ENCODE results near the gene BRMS1.
A peak's percentile ranks its signal among the peaks of the same experiment; 100 is the strongest.

Gene BRMS1

GRCh38 chr11:66299186-66299585, 45.7 kb downstream of the BRMS1 start:
- H3K36me3 ChIP-seq (ENCODE audit: control insufficient read depth, low read depth, low read length), result no peaks in the 10 kb centered on the region
- no peaks in the 10 kb centered on the region for H3K9me3 ChIP-seq (ENCODE audit: control insufficient read depth, low read depth, low read length)
- no peaks in the 10 kb centered on the region for H3K27me3 ChIP-seq (ENCODE audit: control insufficient read depth, insufficient read depth, low read length)
- peaks cover 2% of the 10 kb centered on the region for H3K4me1 ChIP-seq (ENCODE audit: control insufficient read depth, low read depth, low read length)
- H3K9ac ChIP-seq (ENCODE audit: low read length), result no peak overlapping the region
- no peak overlapping the region for H3K27ac ChIP-seq (ENCODE audit: low read length)
- no peak overlapping the region for H3K4me3 ChIP-seq (ENCODE audit: low read length)

DNA sequence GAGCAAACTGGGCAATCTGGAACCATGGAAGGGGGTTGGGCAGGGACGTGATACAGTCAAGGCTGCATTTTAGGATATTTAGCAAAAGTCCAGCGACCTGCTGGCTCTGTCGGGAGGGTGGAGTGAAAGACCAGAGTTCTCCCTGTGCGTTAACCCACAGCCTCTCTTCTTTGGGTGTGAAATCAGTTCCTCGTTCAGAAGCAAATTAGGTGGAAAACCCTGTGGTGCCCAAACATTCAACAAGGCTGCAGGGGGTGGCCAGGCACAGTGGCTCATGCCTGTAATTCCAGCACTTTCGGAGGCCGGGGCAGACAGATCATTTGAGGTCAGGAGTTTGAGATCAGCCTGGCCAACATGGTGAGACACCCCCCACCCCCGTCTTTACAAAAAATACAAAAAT, 47.3 kb downstream of the BRMS1 start:
- no peak overlapping the region for H3K9ac ChIP-seq (ENCODE audit: low read length)
- peaks cover 2% of the 10 kb centered on the region for H3K4me1 ChIP-seq (ENCODE audit: control insufficient read depth, low read depth, low read length)
- peaks cover 8% of the 10 kb centered on the region for H3K27me3 ChIP-seq (ENCODE audit: control insufficient read depth, insufficient read depth, low read length)
- no peaks in the 10 kb centered on the region for H3K36me3 ChIP-seq (ENCODE audit: control insufficient read depth, low read depth, low read length)
- H3K4me3 ChIP-seq (ENCODE audit: low read length), result no peak overlapping the region
- no peaks in the 10 kb centered on the region for H3K9me3 ChIP-seq (ENCODE audit: control insufficient read depth, low read depth, low read length)
- no peak overlapping the region for H3K27ac ChIP-seq (ENCODE audit: low read length)

DNA sequence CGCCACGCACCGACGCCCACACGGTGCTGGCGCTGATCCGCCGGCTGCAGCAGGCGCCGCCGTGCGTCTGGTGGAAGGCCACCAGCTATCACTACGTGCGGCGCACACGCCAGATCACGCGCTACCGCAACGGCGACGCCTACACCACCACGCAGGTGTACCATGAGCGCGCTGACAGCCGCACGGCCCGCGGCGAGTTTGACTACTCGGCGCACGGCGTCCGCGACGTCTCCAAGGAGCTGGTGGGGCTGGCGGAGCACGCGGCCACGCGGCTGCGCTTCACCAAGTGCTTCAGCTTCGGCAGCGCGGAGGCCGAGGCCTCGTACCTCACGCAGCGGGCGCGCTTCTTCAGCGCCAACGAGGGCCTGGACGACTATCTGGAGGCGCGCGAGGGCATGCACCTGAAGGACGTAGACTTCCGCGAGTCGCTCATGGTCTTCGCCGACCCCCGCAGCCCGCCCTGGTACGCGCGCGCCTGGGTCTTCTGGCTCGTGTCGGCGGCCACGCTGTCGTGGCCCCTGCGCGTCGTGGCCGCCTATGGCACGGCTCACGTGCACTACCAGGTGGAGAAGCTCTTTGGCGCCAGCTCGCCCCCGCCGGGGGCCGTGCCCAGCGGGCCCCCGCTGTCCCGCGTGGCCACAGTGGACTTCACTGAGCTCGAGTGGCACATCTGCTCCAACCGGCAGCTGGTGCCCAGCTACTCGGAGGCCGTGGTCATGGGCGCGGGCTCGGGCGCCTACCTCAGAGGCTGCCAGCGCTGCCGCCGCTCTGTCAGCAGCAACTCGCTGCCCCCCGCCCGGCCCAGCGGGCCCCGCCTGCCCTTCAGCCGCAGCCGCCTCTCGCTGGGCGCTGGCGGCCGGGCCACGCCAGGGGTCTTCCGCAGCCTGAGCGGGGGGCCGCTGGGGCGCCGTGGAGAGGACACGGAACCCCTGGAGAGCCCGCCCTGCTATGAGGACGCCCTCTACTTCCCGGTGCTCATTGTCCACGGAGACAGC, 50.0 kb downstream of the BRMS1 start:
- no peaks in the 10 kb centered on the region for H3K36me3 ChIP-seq (ENCODE audit: control insufficient read depth, low read depth, low read length)
- H3K4me1 ChIP-seq (ENCODE audit: control insufficient read depth, low read depth, low read length), result peaks cover 6% of the 10 kb centered on the region
- H3K9ac ChIP-seq (ENCODE audit: low read length), result no peak overlapping the region
- H3K4me3 ChIP-seq (ENCODE audit: low read length), result no peak overlapping the region
- no peak overlapping the region for H3K27ac ChIP-seq (ENCODE audit: low read length)
- H3K9me3 ChIP-seq (ENCODE audit: control insufficient read depth, low read depth, low read length), result no peaks in the 10 kb centered on the region
- peaks cover 32% of the 10 kb centered on the region for H3K27me3 ChIP-seq (ENCODE audit: control insufficient read depth, insufficient read depth, low read length)

- Histone ChIP-seq H3K4me1 (ENCODE audit: control insufficient read depth, low read depth, low read length) (peaks cover 9% of the 10 kb centered on the region), H3K4me3 (ENCODE audit: low read length) (no peak overlapping the region), H3K9ac (ENCODE audit: low read length) (no peak overlapping the region), H3K27ac (ENCODE audit: low read length) (no peak overlapping the region), H3K36me3 (ENCODE audit: control insufficient read depth, low read depth, low read length) (no peaks in the 10 kb centered on the region), H3K27me3 (ENCODE audit: control insufficient read depth, insufficient read depth, low read length) (peaks cover 34% of the 10 kb centered on the region), H3K9me3 (ENCODE audit: control insufficient read depth, low read depth, low read length) (no peaks in the 10 kb centered on the region)
Measured at GRCh38 chr11:66293777-66294625, 50.9 kb downstream of the BRMS1 start.

DNA sequence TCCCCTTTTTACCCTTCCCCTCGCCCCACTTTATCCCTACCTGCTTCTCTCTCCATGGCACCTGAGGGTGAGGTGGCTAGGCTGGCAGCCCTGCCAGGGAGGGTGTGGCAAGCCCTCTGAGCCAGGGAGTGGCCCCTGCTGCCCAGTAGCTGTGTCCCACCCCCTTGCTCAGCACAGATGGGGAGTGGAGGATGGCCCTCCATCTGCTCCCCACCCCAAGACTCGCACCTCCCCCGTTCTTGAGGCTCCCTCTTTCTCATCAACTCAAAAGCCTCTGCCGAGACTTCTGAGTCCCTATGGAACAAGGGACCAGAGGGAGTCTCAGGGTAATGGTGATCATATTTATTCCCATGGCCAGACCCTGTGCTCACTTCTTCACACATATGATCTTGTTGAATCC, 51.6 kb downstream of the BRMS1 start:
- no peak overlapping the region for H3K27ac ChIP-seq (ENCODE audit: low read length)
- H3K36me3 ChIP-seq (ENCODE audit: control insufficient read depth, low read depth, low read length), result no peaks in the 10 kb centered on the region
- no peak overlapping the region for H3K9ac ChIP-seq (ENCODE audit: low read length)
- H3K4me1 ChIP-seq (ENCODE audit: control insufficient read depth, low read depth, low read length), result peaks cover 9% of the 10 kb centered on the region
- no peaks in the 10 kb centered on the region for H3K9me3 ChIP-seq (ENCODE audit: control insufficient read depth, low read depth, low read length)
- H3K4me3 ChIP-seq (ENCODE audit: low read length), result no peak overlapping the region
- peaks cover 34% of the 10 kb centered on the region for H3K27me3 ChIP-seq (ENCODE audit: control insufficient read depth, insufficient read depth, low read length)

GRCh38 chr11:66292543-66293332, 52.2 kb downstream of the BRMS1 start:
- Histone ChIP-seq H3K27ac (ENCODE audit: low read length) (no peak overlapping the region), H3K27me3 (ENCODE audit: control insufficient read depth, insufficient read depth, low read length) (peaks cover 34% of the 10 kb centered on the region), H3K4me1 (ENCODE audit: control insufficient read depth, low read depth, low read length) (peaks cover 9% of the 10 kb centered on the region), H3K9ac (ENCODE audit: low read length) (no peak overlapping the region), H3K9me3 (ENCODE audit: control insufficient read depth, low read depth, low read length) (no peaks in the 10 kb centered on the region), H3K4me3 (ENCODE audit: low read length) (peak overlapping the region; percentile 44), H3K36me3 (ENCODE audit: control insufficient read depth, low read depth, low read length) (no peaks in the 10 kb centered on the region)

- Histone ChIP-seq H3K9me3 (ENCODE audit: control insufficient read depth, low read depth, low read length) (no peaks in the 10 kb centered on the region), H3K27ac (ENCODE audit: low read length) (no peak within 1 kb of the TSS), H3K27me3 (ENCODE audit: control insufficient read depth, insufficient read depth, low read length) (peaks cover 34% of the 10 kb centered on the region), H3K36me3 (ENCODE audit: control insufficient read depth, low read depth, low read length) (no peaks in the 10 kb centered on the region), H3K4me1 (ENCODE audit: control insufficient read depth, low read depth, low read length) (peaks cover 7% of the 10 kb centered on the region), H3K4me3 (ENCODE audit: low read length) (peak within 1 kb of the TSS; percentile 44), H3K9ac (ENCODE audit: low read length) (no peak within 1 kb of the TSS)
Measured at GRCh38 chr11:66291706-66292542, 53.0 kb downstream of the BRMS1 start, which contains the start of gene TMEM151A. Gene TMEM151A (plus strand): TSS chr11:66291894. CDS start chr11:66292014, 120 bp downstream.

- no peaks in the 10 kb centered on the region for H3K9me3 ChIP-seq (ENCODE audit: control insufficient read depth, low read depth, low read length)
- peaks cover 34% of the 10 kb centered on the region for H3K27me3 ChIP-seq (ENCODE audit: control insufficient read depth, insufficient read depth, low read length)
- H3K9ac ChIP-seq (ENCODE audit: low read length), result no peak overlapping the region
- H3K27ac ChIP-seq (ENCODE audit: low read length), result no peak overlapping the region
- no peaks in the 10 kb centered on the region for H3K36me3 ChIP-seq (ENCODE audit: control insufficient read depth, low read depth, low read length)
- H3K4me1 ChIP-seq (ENCODE audit: control insufficient read depth, low read depth, low read length), result peaks cover 7% of the 10 kb centered on the region
- peak overlapping the region; percentile 24 for H3K4me3 ChIP-seq (ENCODE audit: low read length)
Measured at GRCh38 chr11:66291303-66291705, 53.6 kb downstream of the BRMS1 start.

DNA sequence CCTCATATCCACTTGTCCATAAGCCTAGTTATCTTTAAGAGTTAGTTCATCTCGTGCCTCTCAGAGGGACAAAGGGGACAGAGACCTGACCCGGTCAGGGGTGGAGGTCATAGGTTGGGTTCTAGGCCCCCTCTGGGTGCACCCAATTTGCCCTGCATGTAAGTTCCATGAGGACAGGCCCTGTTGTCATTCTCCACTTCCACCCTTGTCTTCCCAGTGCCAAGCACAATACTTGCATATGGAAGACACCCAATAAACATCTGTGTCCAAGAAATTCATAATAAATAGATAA, 54.6 kb downstream of the BRMS1 start:
- peaks cover 34% of the 10 kb centered on the region for H3K27me3 ChIP-seq (ENCODE audit: control insufficient read depth, insufficient read depth, low read length)

GRCh38 chr11:66289548-66290329, 55.2 kb downstream of the BRMS1 start:
- H3K4me3 ChIP-seq (ENCODE audit: low read length), result peak overlapping the region; percentile 76
- no peak overlapping the region for H3K9ac ChIP-seq (ENCODE audit: low read length)
- no peak overlapping the region for H3K27ac ChIP-seq (ENCODE audit: low read length)
- H3K27me3 ChIP-seq (ENCODE audit: control insufficient read depth, insufficient read depth, low read length), result peaks cover 34% of the 10 kb centered on the region
- H3K36me3 ChIP-seq (ENCODE audit: control insufficient read depth, low read depth, low read length), result no peaks in the 10 kb centered on the region
- H3K4me1 ChIP-seq (ENCODE audit: control insufficient read depth, low read depth, low read length), result peaks cover 7% of the 10 kb centered on the region
- no peaks in the 10 kb centered on the region for H3K9me3 ChIP-seq (ENCODE audit: control insufficient read depth, low read depth, low read length)

More for the DNA sequence above, 54.6 kb downstream of the BRMS1 start:
- H3K9me3 ChIP-seq (ENCODE audit: control insufficient read depth, low read depth, low read length), result no peaks in the 10 kb centered on the region
- no peak overlapping the region for H3K9ac ChIP-seq (ENCODE audit: low read length)
- no peak overlapping the region for H3K27ac ChIP-seq (ENCODE audit: low read length)
- H3K4me1 ChIP-seq (ENCODE audit: control insufficient read depth, low read depth, low read length), result peaks cover 7% of the 10 kb centered on the region
- no peak overlapping the region for H3K4me3 ChIP-seq (ENCODE audit: low read length)
- H3K36me3 ChIP-seq (ENCODE audit: control insufficient read depth, low read depth, low read length), result no peaks in the 10 kb centered on the region
